GM18907 (cell line): ENCODE results near the gene DHRS3.

Experiments used
- ATAC-seq: cut with Tn5 transposase; IDR thresholded peaks from one replicate; pipeline ENCODE4 v1.9.1; 2021; ENCODE audit warnings: mild to moderate bottlenecking, moderate library complexity; ENCODE audit not compliant: unreplicated experiment

DHRS3 gene

DNA sequence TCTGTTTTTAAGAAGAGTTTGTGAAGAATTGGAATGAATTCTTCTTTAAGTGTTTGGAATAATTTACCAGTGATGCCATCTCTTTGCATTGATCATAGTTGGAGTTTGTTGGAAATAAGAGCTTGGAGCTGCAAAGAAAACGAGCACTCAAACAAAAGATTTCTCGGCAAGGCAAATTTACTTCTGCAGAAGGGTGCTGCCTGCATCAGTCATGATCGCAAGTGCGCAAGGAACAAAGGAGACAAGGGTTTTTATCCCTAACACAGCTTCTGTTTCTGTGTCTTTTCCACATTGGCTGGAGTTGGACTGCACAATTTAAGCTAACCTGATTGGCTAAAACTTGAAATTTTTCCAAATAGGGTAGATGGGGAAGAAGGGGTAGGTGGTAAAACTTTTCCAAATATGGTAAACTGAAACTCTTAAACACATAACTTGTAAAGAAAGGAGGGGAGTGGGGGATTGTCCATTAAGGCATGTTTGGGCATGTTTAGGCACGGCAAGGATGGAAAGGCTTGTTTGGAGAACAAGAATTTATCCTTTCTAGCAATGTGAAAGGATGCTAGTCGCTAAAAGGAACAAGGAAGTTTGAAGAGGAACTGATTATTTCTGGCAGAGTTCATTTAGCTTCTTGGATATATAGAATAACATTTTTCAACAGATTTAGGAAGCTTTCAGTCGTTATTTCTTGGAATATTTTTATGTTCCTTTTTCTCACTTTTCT lies 22.4 kb upstream of the DHRS3 start:
- ATAC-seq = no peak

DNA sequence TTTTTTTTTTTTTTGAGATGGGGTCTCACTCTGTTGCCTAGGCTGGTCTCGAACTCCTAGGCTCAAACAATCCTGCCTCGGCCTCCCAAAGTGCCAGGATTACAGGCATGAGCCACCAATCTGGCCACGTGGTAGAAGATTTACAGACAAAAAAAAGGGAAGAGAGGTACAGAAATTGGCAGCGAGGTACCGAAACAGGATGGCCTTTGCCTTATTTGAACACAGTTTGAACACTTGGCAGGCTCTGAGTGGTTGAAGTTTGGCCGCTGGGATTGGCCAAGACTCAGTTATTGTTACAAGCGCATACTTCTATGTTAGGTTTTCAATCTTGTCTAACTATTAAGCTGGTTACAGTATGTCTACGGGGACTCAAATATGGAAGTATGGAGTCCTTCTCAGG lies 19.7 kb upstream of the DHRS3 start:
- ATAC-seq = no peak

GRCh38 chr1:12636098-12636950 lies 18.3 kb upstream of the DHRS3 start:
- no peak for ATAC-seq

GRCh38 chr1:12634696-12635202 lies 16.7 kb upstream of the DHRS3 start:
- no peak for ATAC-seq

GRCh38 chr1:12634156-12634555 lies 16.1 kb upstream of the DHRS3 start:
- no peak for ATAC-seq

- no peak for ATAC-seq
Observed at GRCh38 chr1:12631571-12631970, 13.6 kb upstream of the DHRS3 start.

GRCh38 chr1:12630946-12631530 lies 13.0 kb upstream of the DHRS3 start:
- no peak for ATAC-seq

GRCh38 chr1:12629985-12630760 lies 12.2 kb upstream of the DHRS3 start:
- ATAC-seq = no peak

GRCh38 chr1:12629511-12629956 lies 11.5 kb upstream of the DHRS3 start:
- no peak for ATAC-seq

- ATAC-seq = no peak
Observed at GRCh38 chr1:12627296-12627695, 9.3 kb upstream of the DHRS3 start.

- ATAC-seq = no peak
Observed at GRCh38 chr1:12626888-12627287, 8.9 kb upstream of the DHRS3 start.

DNA sequence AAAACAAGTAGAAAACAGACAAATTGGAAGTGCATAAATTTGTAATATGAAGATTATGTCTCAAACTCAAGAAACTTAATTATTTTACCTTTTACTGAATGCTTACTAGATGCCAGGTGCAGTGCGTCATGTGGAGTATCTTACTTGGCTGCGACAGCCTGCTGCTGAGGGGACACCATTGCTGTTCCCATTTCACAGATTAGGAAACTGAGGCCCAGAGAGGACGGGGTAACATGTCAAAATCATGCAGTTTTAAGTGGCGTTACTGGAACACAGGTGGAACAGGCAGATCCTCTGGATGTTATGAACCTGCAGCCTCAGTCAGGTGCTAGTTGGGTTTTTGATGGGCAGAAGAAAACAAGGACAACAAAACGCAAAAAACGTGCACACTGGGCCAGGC lies 7.3 kb upstream of the DHRS3 start:
- no peak for ATAC-seq

GRCh38 chr1:12622506-12622905 lies 4.5 kb upstream of the DHRS3 start:
- ATAC-seq = no peak

DNA sequence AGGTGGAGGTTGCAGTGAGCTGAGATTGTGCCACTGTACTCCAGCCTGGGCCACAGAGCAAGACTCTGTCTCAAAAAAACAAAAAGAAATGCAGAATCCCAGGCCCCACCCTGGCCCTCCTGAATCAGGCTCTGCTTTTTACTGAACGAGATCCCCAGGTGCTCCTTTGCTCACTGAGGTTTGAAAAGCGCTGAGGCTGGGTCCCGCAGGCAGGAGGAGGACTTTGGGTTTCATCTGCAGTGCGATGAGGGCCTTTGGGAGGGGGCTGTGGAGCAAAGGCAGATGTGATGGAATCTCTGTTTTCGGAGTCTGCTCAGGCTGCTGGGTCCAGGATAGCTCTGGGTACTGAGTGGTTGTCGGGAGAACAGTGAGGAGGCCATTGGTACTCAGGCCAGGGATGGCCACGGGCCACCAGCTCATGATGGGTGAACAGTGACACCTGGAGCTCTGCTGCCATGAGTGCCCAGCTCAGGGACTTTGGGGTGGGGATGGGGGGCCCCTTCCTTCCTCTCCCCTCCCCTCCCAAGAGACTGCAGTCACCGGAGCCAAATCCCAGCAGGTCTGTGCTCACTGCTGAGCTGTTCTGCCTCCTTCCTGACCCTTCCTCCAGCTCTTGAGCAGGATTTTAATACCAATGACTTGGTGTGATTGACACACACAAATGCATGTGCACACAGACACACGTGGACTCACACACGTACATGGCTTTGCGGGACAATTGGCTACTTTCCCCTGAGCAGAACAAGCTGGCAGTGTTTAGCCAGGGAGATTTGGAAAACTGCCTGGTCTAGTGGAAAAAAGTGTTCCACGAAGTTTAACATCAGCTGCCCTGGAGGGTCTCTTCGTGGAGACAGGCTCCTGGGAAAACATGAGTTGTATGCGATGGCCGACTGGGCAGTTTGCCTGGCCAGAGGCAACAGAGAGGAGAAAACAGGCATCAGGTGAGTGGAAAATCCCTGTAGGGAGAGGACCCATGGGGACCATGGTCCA lies 3.6 kb upstream of the DHRS3 start:
- ATAC-seq = no peak

DNA sequence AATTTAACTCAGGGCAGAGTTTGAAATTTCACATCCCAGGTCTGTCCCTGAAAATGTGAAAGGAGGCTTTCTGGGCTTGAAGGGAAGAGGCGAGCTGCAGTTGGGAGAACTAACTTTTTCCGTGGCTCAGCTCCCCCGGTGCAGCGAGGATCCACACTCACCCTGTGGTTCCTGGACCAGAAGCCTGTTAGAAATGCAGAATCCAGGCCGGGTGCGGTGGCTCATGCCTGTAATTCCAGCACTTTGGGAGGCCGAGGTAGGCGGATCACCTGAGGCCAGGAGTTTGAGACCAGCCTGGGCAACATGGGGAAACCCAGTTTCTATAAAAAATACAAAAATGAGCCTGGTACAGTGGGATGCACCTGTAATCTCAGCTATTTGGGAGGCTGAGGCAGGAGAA lies 2.9 kb upstream of the DHRS3 start:
- no peak for ATAC-seq

- ATAC-seq = no peak
Observed at GRCh38 chr1:12620488-12620865, 2.5 kb upstream of the DHRS3 start.

DNA sequence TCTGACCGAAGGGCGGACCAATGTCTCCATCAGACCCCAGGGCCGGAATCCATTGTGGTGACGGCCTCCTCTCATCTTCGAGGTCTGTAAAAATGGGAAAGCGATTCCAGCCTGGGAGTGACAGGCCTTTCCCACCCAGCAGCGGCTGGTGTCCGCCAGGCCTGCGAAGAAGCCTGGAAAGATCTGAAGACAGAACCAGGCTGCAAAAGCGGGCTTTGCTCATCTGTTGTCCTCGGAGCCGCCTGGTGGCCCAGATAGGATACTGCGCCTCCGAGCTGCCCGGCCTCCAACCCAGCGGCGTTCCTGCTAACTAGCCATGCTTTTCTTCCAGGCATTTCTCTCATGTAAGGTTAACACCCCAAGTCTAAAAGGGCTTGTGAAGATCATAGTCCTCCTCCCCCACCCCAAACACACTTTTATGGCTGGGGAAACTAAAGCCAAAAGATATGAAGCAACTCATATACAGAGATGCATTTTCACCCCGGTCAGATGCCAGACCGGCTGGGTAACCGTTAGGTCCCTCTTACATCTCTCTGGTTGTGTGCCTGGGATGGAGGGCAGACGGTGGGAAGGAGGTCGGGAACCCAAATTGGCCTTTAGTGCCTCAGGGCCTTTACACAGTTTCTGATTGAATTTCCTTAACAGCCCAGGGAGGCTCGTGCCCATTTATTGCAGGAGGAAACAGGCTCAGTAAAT lies 1.9 kb upstream of the DHRS3 start:
- ATAC-seq = peak; percentile 56

DNA sequence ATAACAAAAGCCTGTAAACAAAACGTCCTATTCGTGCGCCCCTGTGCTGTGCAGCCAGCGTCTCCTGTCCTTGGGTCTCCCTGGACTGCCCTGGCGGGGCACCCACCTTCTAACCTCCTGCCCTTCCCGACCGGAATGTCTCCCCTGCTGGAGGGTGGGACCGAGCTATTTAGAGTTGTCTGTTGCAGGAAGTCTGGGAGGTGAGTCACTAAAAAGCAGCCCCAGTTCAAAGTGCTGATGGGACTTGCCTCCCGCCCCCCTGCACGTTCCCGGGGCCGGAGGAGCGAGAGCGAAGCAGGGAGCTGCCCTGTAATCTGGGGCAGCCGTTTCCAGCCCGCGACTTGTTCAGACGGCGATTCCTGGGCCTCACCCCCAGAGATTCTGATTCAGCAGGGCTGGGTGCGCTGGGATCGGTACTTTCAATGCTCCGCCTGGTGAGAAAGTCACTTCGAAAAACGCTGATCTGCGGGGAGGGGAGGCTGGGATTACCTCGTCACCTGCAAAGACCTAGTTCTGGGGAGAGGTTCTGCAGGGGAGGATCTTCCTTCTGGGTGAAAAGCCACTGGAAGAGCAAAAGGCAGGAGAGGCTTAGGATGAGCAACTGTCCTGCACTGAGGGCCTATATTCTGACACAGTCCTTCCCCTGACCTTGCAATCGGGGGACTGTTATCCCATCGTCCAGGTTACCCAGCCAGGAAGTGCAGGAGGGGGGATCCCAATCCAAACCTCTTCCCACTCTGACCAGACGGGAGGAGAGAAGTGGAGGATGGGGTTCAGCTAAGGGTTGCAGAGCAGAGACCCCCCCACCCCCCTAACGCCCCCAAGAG lies 1.2 kb upstream of the DHRS3 start:
- ATAC-seq = no peak

DNA sequence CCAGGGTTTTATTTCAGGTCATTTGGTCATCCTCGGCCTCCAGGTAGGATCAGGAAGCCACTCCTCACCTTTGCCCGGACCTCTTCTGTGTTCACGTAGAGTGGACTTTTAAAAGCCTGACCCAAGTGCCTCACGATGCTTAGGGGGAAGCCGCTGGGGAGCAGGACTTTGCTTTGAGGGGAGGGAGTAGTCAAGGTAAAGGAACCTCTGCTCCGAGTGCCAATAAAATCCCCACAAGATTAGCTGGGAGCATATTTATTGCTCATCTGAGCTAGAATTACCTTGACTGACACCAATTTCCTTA lies 603 bp upstream of the DHRS3 start:
- ATAC-seq = no peak
